Measurements from ENCODE around the gene LHX3. TPM values are rescaled to one million over a fixed set of nuclear protein-coding genes. Genes with fewer than 3 reads are reported as not detected.
"Not testable (repeated sequence)": the region's sequence is repeated elsewhere in the genome, so short reads cannot be mapped to it uniquely, and the experiment has no call there.

The LHX3 gene
- total RNA-seq, 1 donor from 2014 or later: not detected

DNA sequence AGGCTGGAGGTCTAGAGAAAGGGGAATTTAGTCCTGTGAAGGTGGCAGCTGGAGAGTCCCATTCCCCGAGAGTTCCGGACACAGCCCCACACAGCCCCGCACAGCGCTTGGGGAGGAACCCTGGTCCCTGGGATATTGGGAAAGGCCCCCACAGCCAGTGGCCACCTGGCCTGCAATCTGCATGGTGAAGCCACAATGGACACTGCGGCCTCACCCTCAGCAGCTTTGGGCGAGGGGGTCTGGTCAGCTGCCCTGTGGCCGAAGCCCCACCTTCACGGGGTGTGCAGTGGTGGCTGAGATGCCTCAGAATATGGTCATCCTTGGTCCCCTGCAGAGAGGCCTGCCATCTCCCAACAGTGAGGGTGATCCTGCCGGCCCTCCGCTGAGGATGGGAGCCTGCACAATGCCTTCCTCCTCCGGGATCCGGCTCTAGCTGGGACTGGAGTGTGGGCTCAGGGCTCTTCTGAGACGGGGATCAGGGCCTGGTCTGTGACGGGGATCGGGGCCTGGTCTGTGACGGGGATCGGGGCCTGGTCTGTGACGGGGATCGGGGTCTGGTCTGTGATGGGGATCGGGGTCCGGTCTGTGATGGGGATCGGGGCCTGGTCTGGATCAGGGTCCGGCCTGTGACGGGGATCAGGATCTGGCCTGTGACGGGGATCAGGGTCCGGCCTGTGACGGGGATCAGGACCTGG is 52.9 kb downstream of the LHX3 start:
- no peaks in the 10 kb centered on the region for H3K36me3 Mint-ChIP-seq
- H3K27ac Mint-ChIP-seq: no peak overlapping the region
- H3K9me3 Mint-ChIP-seq: no peaks in the 10 kb centered on the region
- H3K4me3 Mint-ChIP-seq: no peak overlapping the region
- peak in 1 of 2 experiments; percentile 12 for DNase-seq (ENCODE audit: low spot score in 2 of 2, unreplicated experiment in 2 of 2)
- H3K4me1 Mint-ChIP-seq: peaks cover 6% of the 10 kb centered on the region
- TF ChIP-seq, protein P1, sequence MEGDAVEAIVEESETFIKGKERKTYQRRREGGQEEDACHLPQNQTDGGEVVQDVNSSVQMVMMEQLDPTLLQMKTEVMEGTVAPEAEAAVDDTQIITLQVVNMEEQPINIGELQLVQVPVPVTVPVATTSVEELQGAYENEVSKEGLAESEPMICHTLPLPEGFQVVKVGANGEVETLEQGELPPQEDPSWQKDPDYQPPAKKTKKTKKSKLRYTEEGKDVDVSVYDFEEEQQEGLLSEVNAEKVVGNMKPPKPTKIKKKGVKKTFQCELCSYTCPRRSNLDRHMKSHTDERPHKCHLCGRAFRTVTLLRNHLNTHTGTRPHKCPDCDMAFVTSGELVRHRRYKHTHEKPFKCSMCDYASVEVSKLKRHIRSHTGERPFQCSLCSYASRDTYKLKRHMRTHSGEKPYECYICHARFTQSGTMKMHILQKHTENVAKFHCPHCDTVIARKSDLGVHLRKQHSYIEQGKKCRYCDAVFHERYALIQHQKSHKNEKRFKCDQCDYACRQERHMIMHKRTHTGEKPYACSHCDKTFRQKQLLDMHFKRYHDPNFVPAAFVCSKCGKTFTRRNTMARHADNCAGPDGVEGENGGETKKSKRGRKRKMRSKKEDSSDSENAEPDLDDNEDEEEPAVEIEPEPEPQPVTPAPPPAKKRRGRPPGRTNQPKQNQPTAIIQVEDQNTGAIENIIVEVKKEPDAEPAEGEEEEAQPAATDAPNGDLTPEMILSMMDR (IDR thresholded peaks at IDR 0.05; ENCODE audit: unreplicated experiment): no peak
- peaks cover 27% of the 10 kb centered on the region for H3K27me3 Mint-ChIP-seq (ENCODE audit: low read depth)

DNA sequence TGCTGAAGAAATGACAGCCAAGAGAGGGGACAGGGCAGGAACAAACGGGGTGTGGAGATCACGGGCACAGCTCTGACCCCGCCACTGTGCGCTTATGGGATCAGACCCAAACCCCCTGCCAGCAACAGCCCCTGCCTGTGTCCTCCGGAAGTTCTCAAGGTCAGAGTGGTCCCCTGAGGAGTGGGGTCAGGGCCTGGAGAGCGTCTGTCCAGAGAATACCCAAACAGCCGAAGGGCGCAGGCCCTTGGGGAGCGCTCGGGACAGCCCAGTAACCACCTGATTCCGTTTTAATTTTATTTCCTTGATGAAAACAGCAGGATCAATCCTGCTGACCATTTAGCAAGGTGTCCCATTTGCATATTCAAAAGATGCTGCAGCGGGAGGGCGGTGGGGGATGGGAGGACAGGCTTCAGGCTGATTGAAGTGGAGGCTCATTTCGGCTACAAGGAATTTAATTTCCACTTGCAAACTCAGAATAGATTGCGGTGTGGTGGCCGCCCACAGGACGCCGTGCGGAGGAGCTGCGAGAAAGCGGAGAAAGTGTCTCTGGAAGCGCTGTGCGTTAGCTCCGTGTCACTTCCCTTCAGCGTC is 53.6 kb downstream of the LHX3 start:
- H3K27me3 Mint-ChIP-seq (ENCODE audit: low read depth): peaks cover 25% of the 10 kb centered on the region
- peaks cover 1% of the 10 kb centered on the region for H3K4me1 Mint-ChIP-seq
- TF ChIP-seq, protein P1 (IDR thresholded peaks at IDR 0.05; ENCODE audit: unreplicated experiment): no peak
- H3K9me3 Mint-ChIP-seq: no peaks in the 10 kb centered on the region
- no peak overlapping the region for H3K27ac Mint-ChIP-seq
- H3K36me3 Mint-ChIP-seq: no peaks in the 10 kb centered on the region
- H3K4me3 Mint-ChIP-seq: no peak overlapping the region
- DNase-seq (ENCODE audit: low spot score in 2 of 2, unreplicated experiment in 2 of 2): peak in 1 of 2 experiments; percentile 10

DNA sequence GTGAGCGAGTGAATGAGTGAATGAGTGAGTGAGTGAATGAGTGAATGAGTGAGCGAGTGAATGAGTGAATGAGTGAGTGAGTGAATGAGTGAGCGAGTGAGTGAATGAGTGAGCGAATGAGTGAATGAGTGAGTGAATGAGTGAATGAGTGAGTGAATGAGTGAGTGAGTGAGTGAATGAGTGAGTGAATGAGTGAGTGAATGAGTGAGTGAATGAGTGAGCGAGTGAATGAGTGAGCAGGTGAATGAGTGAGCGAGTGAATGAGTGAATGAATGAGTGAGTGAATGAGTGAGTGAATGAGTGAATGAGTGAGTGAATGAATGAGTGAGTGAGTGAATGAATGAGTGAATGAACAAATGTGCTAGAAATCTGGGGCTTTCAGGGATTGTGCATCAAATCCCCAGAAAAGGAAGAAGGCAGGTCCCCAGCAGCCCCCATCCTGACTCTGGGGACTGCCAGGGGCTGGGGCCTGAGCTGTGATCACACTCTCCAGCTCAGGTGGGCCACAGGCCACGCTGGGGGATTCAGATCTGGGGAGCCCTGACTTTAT is 54.2 kb downstream of the LHX3 start:
- not testable (repeated sequence) for H3K4me3 Mint-ChIP-seq; H3K4me1 Mint-ChIP-seq; DNase-seq (ENCODE audit: low spot score in 2 of 2, unreplicated experiment in 2 of 2); H3K36me3 Mint-ChIP-seq; H3K27ac Mint-ChIP-seq; H3K9me3 Mint-ChIP-seq
- H3K27me3 Mint-ChIP-seq (ENCODE audit: low read depth): peaks cover 27% of the 10 kb centered on the region

DNA sequence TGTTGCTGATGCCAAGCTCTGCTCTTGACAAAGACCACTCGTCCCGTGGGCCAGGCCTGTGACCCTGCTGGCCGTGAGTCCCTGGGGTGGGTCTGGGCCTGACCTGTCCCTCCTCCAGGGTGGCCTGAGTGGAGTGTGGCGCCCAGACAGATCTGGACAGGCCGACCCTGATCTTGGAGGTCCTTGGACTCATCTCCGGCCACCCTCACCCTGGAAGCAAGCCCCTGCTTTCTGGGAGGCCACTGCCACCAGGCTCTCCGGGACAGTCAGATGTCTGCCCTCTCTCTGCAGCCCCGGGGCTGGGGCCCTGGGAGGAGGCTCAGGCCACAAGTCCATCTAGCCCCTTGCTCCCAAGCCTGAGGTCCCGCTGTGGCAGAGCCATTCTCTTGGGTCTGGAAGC is 55.1 kb downstream of the LHX3 start:
- H3K4me3 Mint-ChIP-seq: no peak overlapping the region
- peaks cover 1% of the 10 kb centered on the region for H3K4me1 Mint-ChIP-seq
- TF ChIP-seq, protein P1 (IDR thresholded peaks at IDR 0.05; ENCODE audit: unreplicated experiment): no peak
- no peaks in the 10 kb centered on the region for H3K9me3 Mint-ChIP-seq
- no peaks in the 10 kb centered on the region for H3K36me3 Mint-ChIP-seq
- peaks cover 19% of the 10 kb centered on the region for H3K27me3 Mint-ChIP-seq (ENCODE audit: low read depth)
- DNase-seq (ENCODE audit: low spot score in 2 of 2, unreplicated experiment in 2 of 2): no peak
- H3K27ac Mint-ChIP-seq: no peak overlapping the region

DNA sequence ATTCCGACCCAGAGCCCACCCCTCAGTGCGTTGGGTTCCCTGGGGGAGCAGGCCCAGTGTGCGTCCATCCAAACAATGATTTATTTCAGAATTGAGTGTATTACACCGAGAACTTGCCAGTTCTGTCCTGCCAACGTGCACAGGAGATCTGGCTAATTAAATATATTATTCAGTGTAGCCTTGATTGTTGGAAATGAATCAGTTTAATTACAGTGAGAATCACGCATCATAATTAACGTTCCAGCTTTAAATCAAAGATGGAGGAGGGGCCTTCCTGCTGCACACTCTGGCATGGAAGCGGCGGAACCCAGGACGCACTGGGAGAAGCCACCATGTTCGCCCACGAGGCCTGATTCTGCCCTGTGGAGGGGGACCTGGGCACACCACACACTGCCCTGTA is 55.6 kb downstream of the LHX3 start:
- peaks cover 1% of the 10 kb centered on the region for H3K4me1 Mint-ChIP-seq
- H3K36me3 Mint-ChIP-seq: no peaks in the 10 kb centered on the region
- no peak overlapping the region for H3K4me3 Mint-ChIP-seq
- no peaks in the 10 kb centered on the region for H3K9me3 Mint-ChIP-seq
- H3K27ac Mint-ChIP-seq: no peak overlapping the region
- TF ChIP-seq, protein P1 (IDR thresholded peaks at IDR 0.05; ENCODE audit: unreplicated experiment): no peak
- peak in 1 of 2 experiments; percentile 12 for DNase-seq (ENCODE audit: low spot score in 2 of 2, unreplicated experiment in 2 of 2)
- peaks cover 18% of the 10 kb centered on the region for H3K27me3 Mint-ChIP-seq (ENCODE audit: low read depth)

DNA sequence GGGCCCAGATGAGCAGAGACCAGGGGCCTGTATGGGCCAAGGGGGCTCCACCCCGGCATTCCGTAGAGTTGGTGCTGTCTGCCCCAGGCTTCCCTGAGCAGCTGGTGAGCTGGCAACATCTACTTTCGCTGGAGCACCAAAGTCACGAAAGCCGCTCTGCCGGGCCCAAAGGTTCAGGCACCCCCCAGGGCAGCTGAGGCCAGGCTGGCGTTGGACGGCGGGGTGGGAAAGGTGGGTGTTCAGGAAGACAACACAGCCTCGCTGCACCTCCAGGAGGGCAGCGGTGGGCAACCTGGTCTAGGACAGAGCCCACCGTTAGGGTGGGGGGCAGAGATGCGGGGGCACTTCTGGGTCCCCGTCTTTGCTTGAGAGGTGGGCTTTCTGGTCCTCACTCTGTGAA is 56.2 kb downstream of the LHX3 start:
- no peak overlapping the region for H3K27ac Mint-ChIP-seq
- peak in 1 of 2 experiments; percentile 10 for DNase-seq (ENCODE audit: low spot score in 2 of 2, unreplicated experiment in 2 of 2)
- H3K36me3 Mint-ChIP-seq: no peaks in the 10 kb centered on the region
- H3K9me3 Mint-ChIP-seq: no peaks in the 10 kb centered on the region
- H3K27me3 Mint-ChIP-seq (ENCODE audit: low read depth): peaks cover 18% of the 10 kb centered on the region
- TF ChIP-seq, protein P1 (IDR thresholded peaks at IDR 0.05; ENCODE audit: unreplicated experiment): no peak
- H3K4me3 Mint-ChIP-seq: no peak overlapping the region
- peaks cover 1% of the 10 kb centered on the region for H3K4me1 Mint-ChIP-seq
